GM20431 (cell line): ENCODE results near the gene AJM1.

Experiments
- in situ Hi-C: fragments of 300-500 bp; cut with MseI, MboI; formaldehyde crosslinking; loops from one replicate; pipeline ENCODE4 v1.15.0; 2020; ENCODE audit warnings: low sequenced_read_pairs; ENCODE audit not compliant: unreplicated experiment

The AJM1 gene

GRCh38 chr9:136807281-136808074, 34.8 kb upstream of the AJM1 start, which contains the start of gene RABL6:
RABL6 (plus strand) TSS chr9:136807948; CDS start chr9:136808197, 249 bp downstream.
- in situ Hi-C loops = no loop called here

- in situ Hi-C loops = no loop called here
Observed at GRCh38 chr9:136808075-136808805, 34.0 kb upstream of the AJM1 start.

- in situ Hi-C loops = no loop called here
Observed at GRCh38 chr9:136808806-136809158, 33.5 kb upstream of the AJM1 start.

- in situ Hi-C loops = no loop called here
Observed at GRCh38 chr9:136814725-136815421, 27.4 kb upstream of the AJM1 start.

- in situ Hi-C loops = no loop called here
Observed at GRCh38 chr9:136815422-136815782, 26.9 kb upstream of the AJM1 start.

- in situ Hi-C loops = no loop called here
Observed at GRCh38 chr9:136820971-136821825, 21.1 kb upstream of the AJM1 start.

GRCh38 chr9:136821826-136822544, 20.3 kb upstream of the AJM1 start:
- in situ Hi-C loops = no loop called here

- in situ Hi-C loops = no loop called here
Observed at GRCh38 chr9:136823136-136824046, 18.9 kb upstream of the AJM1 start.

GRCh38 chr9:136824496-136825225, 17.6 kb upstream of the AJM1 start:
- in situ Hi-C loops = no loop called here

- in situ Hi-C loops = no loop called here
Observed at GRCh38 chr9:136825295-136826187, 16.7 kb upstream of the AJM1 start.

- in situ Hi-C loops = no loop called here
Observed at GRCh38 chr9:136826188-136826541, 16.1 kb upstream of the AJM1 start.

GRCh38 chr9:136826703-136827582, 15.3 kb upstream of the AJM1 start:
- in situ Hi-C loops = no loop called here

- in situ Hi-C loops = no loop called here
Observed at GRCh38 chr9:136827794-136828473, 14.3 kb upstream of the AJM1 start.

- in situ Hi-C loops = no loop called here
Observed at GRCh38 chr9:136828474-136829140, 13.7 kb upstream of the AJM1 start.

- in situ Hi-C loops = no loop called here
Observed at GRCh38 chr9:136829412-136829811, 12.9 kb upstream of the AJM1 start.
